Muscle of leg (tissue), 11 donors: ENCODE results near the gene PPAN. TPM values are rescaled to one million over a fixed set of nuclear protein-coding genes. Genes with fewer than 3 reads are reported as not detected.

Source experiments
- DNase-seq: peaks from one replicate; pipeline ENCODE4 v3.0.0; 2013
- H3K27ac ChIP-seq: one replicate; pipeline ENCODE4 v1.5.1; 2013; ENCODE audit warnings: mild to moderate bottlenecking, low read length, control low read depth
- H3K27me3 ChIP-seq: one replicate; pipeline ENCODE4 v1.6.1; 2013; ENCODE audit warnings: low read length; ENCODE audit not compliant: control insufficient read depth, insufficient read depth
- H3K36me3 ChIP-seq: one replicate; pipeline ENCODE4 v1.6.1; 2013; ENCODE audit warnings: low read length; ENCODE audit not compliant: control insufficient read depth, insufficient read depth
- H3K4me1 ChIP-seq: one replicate; pipeline ENCODE4 v1.6.1; 2013; ENCODE audit warnings: low read length; ENCODE audit not compliant: control insufficient read depth, insufficient read depth
- H3K4me3 ChIP-seq: one replicate; pipeline ENCODE4 v1.5.1; 2013; ENCODE audit warnings: low read length, control low read depth
- H3K9me3 ChIP-seq: replicated peaks from 2 replicates; pipeline ENCODE4 v1.6.1; 2013; ENCODE audit warnings: low read depth, low read length; ENCODE audit not compliant: control insufficient read depth
- WGBS: methylation state at CpG from one replicate; pipeline ENCODE4 v1.1.5; 2013; ENCODE audit warnings: missing lambda C conversion rate; ENCODE audit not compliant: insufficient coverage; 5-methylcytosine and 5-hydroxymethylcytosine counted together
- polyA plus RNA-seq, 8 donors: library from polyadenylated mRNA; unstranded; fragments of 120-200 nt; gene quantifications; one replicate each; pipeline versions ENCODE4 v1.2.1 to v1.2.3, GENCODE V29; 2013; ENCODE audit warnings: inconsistent platforms in 1 of 8, low replicate concordance in 1 of 8; ENCODE audit not compliant: insufficient read length in 8 of 8, insufficient read depth in 1 of 8
- total RNA-seq: library from RNA; stranded (reverse); fragments of 120-200 nt; gene quantifications from one replicate; pipeline ENCODE4 v1.2.4, GENCODE V29; 2013

The PPAN gene
- total and polyA plus RNA-seq, 9 donors: 17.6 to 32.7 (median 29.1) TPM

GRCh38 chr19:10124429-10124828 lies 18.3 kb downstream of the PPAN start:
- Histone ChIP-seq H3K4me3 (no peak overlapping the region), H3K36me3 (peaks cover 2% of the 10 kb centered on the region), H3K4me1 (peaks cover 8% of the 10 kb centered on the region), H3K27ac (no peak overlapping the region), H3K27me3 (no peaks in the 10 kb centered on the region), H3K9me3 (no peaks in the 10 kb centered on the region)
- no peak for DNase-seq
- WGBS: 92% methylated on average over 3 of the region's 7 CpGs

- DNase-seq: peak; percentile 66
- Histone ChIP-seq H3K9me3 (no peaks in the 10 kb centered on the region), H3K36me3 (peaks cover 16% of the 10 kb centered on the region), H3K27me3 (no peaks in the 10 kb centered on the region), H3K4me3 (no peak overlapping the region), H3K4me1 (no peaks in the 10 kb centered on the region), H3K27ac (no peak overlapping the region)
- no CpG with 5 or more reads among the region's 4 CpGs for WGBS
Measured at GRCh38 chr19:10126213-10126639, 20.1 kb downstream of the PPAN start.

- no peak overlapping the region for H3K27ac ChIP-seq
- 88% methylated on average over 2 of the region's 7 CpGs for WGBS
- no peak overlapping the region for H3K4me3 ChIP-seq
- H3K9me3 ChIP-seq: no peaks in the 10 kb centered on the region
- H3K27me3 ChIP-seq: no peaks in the 10 kb centered on the region
- no peaks in the 10 kb centered on the region for H3K4me1 ChIP-seq
- no peak for DNase-seq
- H3K36me3 ChIP-seq: peaks cover 59% of the 10 kb centered on the region
Measured at GRCh38 chr19:10132905-10133304, 26.7 kb downstream of the PPAN start.

GRCh38 chr19:10133596-10133995 lies 27.4 kb downstream of the PPAN start:
- no peaks in the 10 kb centered on the region for H3K4me1 ChIP-seq
- DNase-seq: no peak
- H3K9me3 ChIP-seq: no peaks in the 10 kb centered on the region
- H3K4me3 ChIP-seq: no peak overlapping the region
- H3K36me3 ChIP-seq: peaks cover 65% of the 10 kb centered on the region
- 74% methylated on average over 8 of the region's 11 CpGs for WGBS
- no peak overlapping the region for H3K27ac ChIP-seq
- H3K27me3 ChIP-seq: no peaks in the 10 kb centered on the region

GRCh38 chr19:10134040-10134439 lies 27.9 kb downstream of the PPAN start:
- Histone ChIP-seq H3K27ac (no peak overlapping the region), H3K36me3 (peaks cover 70% of the 10 kb centered on the region), H3K4me1 (no peaks in the 10 kb centered on the region)

GRCh38 chr19:10135551-10136334 lies 29.6 kb downstream of the PPAN start:
- H3K4me1 ChIP-seq: no peaks in the 10 kb centered on the region
- no peak overlapping the region for H3K4me3 ChIP-seq
- peaks cover 75% of the 10 kb centered on the region for H3K36me3 ChIP-seq
- no peaks in the 10 kb centered on the region for H3K27me3 ChIP-seq
- DNase-seq: no peak
- H3K9me3 ChIP-seq: no peaks in the 10 kb centered on the region
- no peak overlapping the region for H3K27ac ChIP-seq
- WGBS: 93% methylated on average over 32 of the region's 39 CpGs

More at GRCh38 chr19:10134040-10134439, 27.9 kb downstream of the PPAN start:
- DNase-seq: no peak
- Histone ChIP-seq H3K27me3 (no peaks in the 10 kb centered on the region), H3K4me3 (no peak overlapping the region), H3K9me3 (no peaks in the 10 kb centered on the region)
- WGBS: 88% methylated on average over 7 of the region's 9 CpGs

- WGBS: 93% methylated on average over 14 of the region's 14 CpGs
Measured at GRCh38 chr19:10136936-10137335, 30.8 kb downstream of the PPAN start.

GRCh38 chr19:10137751-10138682 lies 31.9 kb downstream of the PPAN start:
- no peaks in the 10 kb centered on the region for H3K4me1 ChIP-seq
- DNase-seq: no peak
- peaks cover 87% of the 10 kb centered on the region for H3K36me3 ChIP-seq
- 84% methylated on average over 33 of the region's 38 CpGs for WGBS
- H3K9me3 ChIP-seq: no peaks in the 10 kb centered on the region
- no peak overlapping the region for H3K27ac ChIP-seq
- H3K27me3 ChIP-seq: no peaks in the 10 kb centered on the region
- no peak overlapping the region for H3K4me3 ChIP-seq

More at GRCh38 chr19:10136936-10137335, 30.8 kb downstream of the PPAN start:
- DNase-seq: no peak
- no peaks in the 10 kb centered on the region for H3K4me1 ChIP-seq
- H3K9me3 ChIP-seq: no peaks in the 10 kb centered on the region
- no peak overlapping the region for H3K27ac ChIP-seq
- H3K4me3 ChIP-seq: no peak overlapping the region
- H3K36me3 ChIP-seq: peaks cover 81% of the 10 kb centered on the region
- H3K27me3 ChIP-seq: no peaks in the 10 kb centered on the region

- H3K27me3 ChIP-seq: no peaks in the 10 kb centered on the region
- no peak overlapping the region for H3K4me3 ChIP-seq
- H3K9me3 ChIP-seq: no peaks in the 10 kb centered on the region
- no peak overlapping the region for H3K27ac ChIP-seq
- peaks cover 88% of the 10 kb centered on the region for H3K36me3 ChIP-seq
- 91% methylated on average over 27 of the region's 27 CpGs for WGBS
- no peak for DNase-seq
- H3K4me1 ChIP-seq: no peaks in the 10 kb centered on the region
Measured at GRCh38 chr19:10138879-10139795, 33.0 kb downstream of the PPAN start.
